HepG2 (cell line): ENCODE data around the gene KIAA1217. TPM values are rescaled to one million over a fixed set of nuclear protein-coding genes. Genes with fewer than 3 reads are reported as not detected.

Experiments used
- ATAC-seq: fragments of 200-7000 bp; cut with Tn5 transposase; 3 replicates; pipeline ENCODE4 v1.9.1; 2020; ENCODE audit warnings: mild to moderate bottlenecking, moderate library complexity
- BruUV-seq: library from RNA; stranded (reverse); fragments of 400-500 nt; replicated peaks from 2 replicates; lab custom pipeline; 2021; lab: Mats Ljungman, UMichigan
- CTCF ChIA-PET: fragments of 300-600 bp; formaldehyde crosslinking; extraction: SDS; loops from one replicate; lab custom pipeline; 2021; ENCODE audit warnings: low total read pairs, inconsistent platforms, low intra/inter-chr PET ratio; lab: Yijun Ruan, JAX
- POLR2A ChIA-PET: fragments of 350-600 bp; sonication (Branson Sonifier 250); formaldehyde crosslinking; loops from one replicate; lab custom pipeline; 2020; ENCODE audit warnings: antibody characterized with exemption, inconsistent platforms; lab: Yijun Ruan, JAX
- DNase-seq: peaks from one replicate; pipeline ENCODE4 v3.0.0-alpha.2; 2015; ENCODE audit warnings: low spot score
- FAIRE-seq: peaks from 3 replicates; lab custom pipeline; 2011; peaks lifted over from hg19 to GRCh38; lab: Jason Lieb, UNC
- H2AFZ ChIP-seq: one replicate; pipeline ENCODE4 v1.6.1; 2011; ENCODE audit warnings: low read length, inconsistent platforms
- H3K27ac ChIP-seq: fragments of 300-600 bp; 3 replicates; pipeline ENCODE4 v1.8.0; 2011; ENCODE audit warnings: mixed run types, mild to moderate bottlenecking, mixed read lengths, low read length, inconsistent platforms; ENCODE audit not compliant: insufficient read depth; ENCODE audit errors: extremely low read length
- H3K27me3 ChIP-seq, 2 experiments: fragments of 200-600 bp in 1 of 2; 2 replicates in 1 of 2; 3 replicates in 1 of 2; pipeline versions ENCODE4 v1.6.0 to v1.8.0; 2011; ENCODE audit warnings: low read length in 2 of 2, mild to moderate bottlenecking in 2 of 2, moderate library complexity in 2 of 2, inconsistent platforms in 1 of 2; ENCODE audit not compliant: insufficient read depth in 2 of 2, control insufficient read depth in 1 of 2
- H3K36me3 ChIP-seq, 2 experiments: fragments of 200-600 bp in 1 of 2; replicated peaks in 1 of 2; 2 replicates in 1 of 2; 3 replicates in 1 of 2; pipeline versions ENCODE4 v1.5.1 to v1.8.0; 2011; ENCODE audit warnings: low read length in 2 of 2, inconsistent platforms in 1 of 2; ENCODE audit not compliant: insufficient read depth in 2 of 2, control insufficient read depth in 1 of 2
- H3K4me1 ChIP-seq: 2 replicates; pipeline ENCODE4 v1.5.1; 2012; ENCODE audit warnings: low read length, inconsistent platforms; ENCODE audit not compliant: insufficient read depth
- H3K4me2 ChIP-seq: 2 replicates; pipeline ENCODE4 v1.6.0; 2011; ENCODE audit warnings: low read depth, low read length, inconsistent platforms
- H3K4me3 ChIP-seq, 3 experiments: fragments of 200-600 bp in 1 of 3; sonication (generic), shearing (Covaris generic) in 1 of 3; replicated peaks in 1 of 3; 2 replicates each; pipeline ENCODE4 v1.5.1; 2011 to 2016; ENCODE audit warnings: low read length in 3 of 3, inconsistent platforms in 2 of 3, low read depth in 2 of 3, mild to moderate bottlenecking in 2 of 3, control low read depth in 1 of 3, mixed read lengths in 1 of 3; ENCODE audit not compliant: insufficient read depth in 1 of 3
- H3K79me2 ChIP-seq: one replicate; pipeline ENCODE4 v1.6.1; 2011; ENCODE audit warnings: low read length, inconsistent platforms; ENCODE audit not compliant: insufficient read depth
- H3K9ac ChIP-seq: 2 replicates; pipeline ENCODE4 v1.6.0; 2011; ENCODE audit warnings: mild to moderate bottlenecking, low read depth, low read length, inconsistent platforms; ENCODE audit not compliant: insufficient read depth
- H3K9me3 ChIP-seq: 2 replicates; pipeline ENCODE4 v1.5.1; 2012; ENCODE audit warnings: mild to moderate bottlenecking, low read length
- H4K20me1 ChIP-seq: 2 replicates; pipeline ENCODE4 v1.6.0; 2011; ENCODE audit warnings: inconsistent platforms, mild to moderate bottlenecking, low read length, moderate library complexity; ENCODE audit not compliant: insufficient read depth
- CC2D1A ChIP-seq: sonication (generic); formaldehyde crosslinking; IDR thresholded peaks from 2 replicates; pipeline ENCODE4 v1.8.1; 2023; ENCODE audit warnings: mild to moderate bottlenecking, missing genetic modification reagents
- GABPA ChIP-seq, 2 experiments: IDR thresholded peaks; 2 replicates each; pipeline ENCODE4 v1.6.1; 2011 to 2016; ENCODE audit warnings: low read depth in 2 of 2, low read length in 1 of 2, missing biosample characterization in 1 of 2, missing genetic modification characterization in 1 of 2
- HOXA9 ChIP-seq: sonication (generic); formaldehyde crosslinking; IDR thresholded peaks from 2 replicates; pipeline ENCODE4 v1.8.1; 2022; ENCODE audit warnings: missing genetic modification reagents, mild to moderate bottlenecking, moderate library complexity, borderline replicate concordance
- JARID2 ChIP-seq: sonication (generic); formaldehyde crosslinking; IDR thresholded peaks from 2 replicates; pipeline ENCODE4 v1.8.1; 2023; ENCODE audit warnings: missing genetic modification reagents, inconsistent platforms; ENCODE audit not compliant: insufficient replicate concordance
- KLF15 ChIP-seq: sonication (generic); formaldehyde crosslinking; IDR thresholded peaks from 2 replicates; pipeline ENCODE4 v1.8.1; 2023; ENCODE audit warnings: borderline replicate concordance, mild to moderate bottlenecking, inconsistent platforms, missing genetic modification reagents, mixed read lengths
- KLF6 ChIP-seq: IDR thresholded peaks from 2 replicates; pipeline ENCODE4 v1.8.0; 2016; ENCODE audit warnings: missing biosample characterization, missing genetic modification reagents
- NR2F2 ChIP-seq: IDR thresholded peaks from 2 replicates; pipeline ENCODE4 v1.6.1; 2012; ENCODE audit warnings: low read depth, inconsistent platforms, borderline replicate concordance
- TBX2 ChIP-seq: sonication (generic); formaldehyde crosslinking; IDR thresholded peaks from 2 replicates; pipeline ENCODE4 v1.5.0; 2020; ENCODE audit warnings: missing genetic modification reagents, mild to moderate bottlenecking, borderline replicate concordance
- TOE1 ChIP-seq: sonication (generic); formaldehyde crosslinking; IDR thresholded peaks from 2 replicates; pipeline ENCODE4 v1.4.0; 2020; ENCODE audit warnings: mild to moderate bottlenecking, missing genetic modification reagents
- U2AF2 ChIP-seq: fragments of 200-400 bp; formaldehyde crosslinking; IDR thresholded peaks from 2 replicates; pipeline ENCODE4 v1.6.1; 2017; ENCODE audit warnings: low read depth, mild to moderate bottlenecking, low read length
- ZFP37 ChIP-seq: sonication (generic); formaldehyde crosslinking; IDR thresholded peaks from 2 replicates; pipeline ENCODE4 v1.4.0; 2020; ENCODE audit warnings: missing genetic modification reagents, borderline replicate concordance
- ZNF660 ChIP-seq: sonication (generic); formaldehyde crosslinking; IDR thresholded peaks from 2 replicates; pipeline ENCODE4 v1.5.1; 2020; ENCODE audit warnings: mild to moderate bottlenecking, low read depth, missing genetic modification reagents, borderline replicate concordance
- ZNF839 ChIP-seq: sonication (generic); formaldehyde crosslinking; IDR thresholded peaks from 2 replicates; pipeline ENCODE4 v1.4.0; 2020; ENCODE audit warnings: missing genetic modification reagents, mild to moderate bottlenecking, borderline replicate concordance
- ZSCAN20 ChIP-seq: sonication (generic); formaldehyde crosslinking; IDR thresholded peaks from 2 replicates; pipeline ENCODE4 v1.4.0; 2020; ENCODE audit warnings: missing genetic modification reagents, mild to moderate bottlenecking, borderline replicate concordance
- ZSCAN31 ChIP-seq: sonication (generic); formaldehyde crosslinking; IDR thresholded peaks from 2 replicates; pipeline ENCODE4 v1.5.0; 2020; ENCODE audit warnings: low read depth, mild to moderate bottlenecking, missing genetic modification reagents
- whole genome bisulfite sequencing: methylation state at CpG from one replicate; pipeline ENCODE4 v1.1.6; 2017; ENCODE audit warnings: low lambda C conversion rate; 5-methylcytosine and 5-hydroxymethylcytosine counted together
- in situ Hi-C: cut with HindIII; loops from 2 replicates; pipeline ENCODE4 v1.10.0; 2017; ENCODE audit warnings: low pct_unique_long_range_greater_than_20kb; ENCODE audit not compliant: extremely low pct_ligation_motif_present
- intact Hi-C: fragments of 100-400 bp; cut with micrococcal nuclease; formaldehyde crosslinking; loops from one replicate; pipeline ENCODE4 v1.10.0; 2022; ENCODE audit not compliant: unreplicated experiment
- polyA plus RNA-seq, 8 experiments: library from polyadenylated mRNA; depleted of rRNA in 3 of 8; stranded (reverse) in 7 of 8; unstranded in 1 of 8; fragments of >200 nt; fragmentation: Illumina TruSeq in 4 of 8; extraction: Trizol in 4 of 8; gene quantifications; 2 replicates each; pipeline versions ENCODE4 v1.2.1 to v1.2.3, GENCODE V29; 2011 to 2016; ENCODE audit warnings: low read depth in 4 of 8, missing spikeins in 1 of 8, mixed read lengths in 1 of 8; ENCODE audit not compliant: insufficient read depth in 1 of 8
- total RNA-seq, 5 experiments: library from RNA; depleted of rRNA; stranded (reverse); fragments of >200 nt; fragmentation: Illumina TruSeq; extraction: Trizol; gene quantifications; 2 replicates each; pipeline ENCODE4 v1.2.3, GENCODE V29; 2016; ENCODE audit warnings: low read depth in 1 of 5

The KIAA1217 gene
- total and polyA plus RNA-seq, 2 of the 13 experiments (the other 11 are each of a cell fraction or from before 2014, with no cell fraction given) = 4.6 to 10.9 TPM

- Histone ChIP-seq H3K79me2 (no peaks in the 10 kb centered on the region), H3K36me3 (peaks cover 2 to 3% of the 10 kb centered on the region in 2 experiments; a peak in 2 of 5 replicates), H3K27ac (no peak overlapping the region), H3K27me3 (no peaks in the 10 kb centered on the region), H2AFZ (no peak overlapping the region), H3K9ac (no peak overlapping the region), H3K9me3 (no peaks in the 10 kb centered on the region), H3K4me3 (no peak overlapping the region), H3K4me2 (no peak overlapping the region), H4K20me1 (no peaks in the 10 kb centered on the region), H3K4me1 (no peaks in the 10 kb centered on the region)
- WGBS = 96% methylated on average over 4 of the region's 4 CpGs
- DNase-seq (no peak), ATAC-seq (no peak), FAIRE-seq (no peak)
- ChIA-PET POLR2A (no interaction called here), CTCF (no interaction called here)
- intact Hi-C loops = no loop called here
- in situ Hi-C loops = no loop called here
- BruUV-seq = no TSS peak
- TF ChIP-seq ZSCAN20 (CRISPR knock-in tag) (no peak), HOXA9 (CRISPR knock-in tag) (no peak), NR2F2 (no peak), KLF6 (no peak), ZNF660 (CRISPR knock-in tag) (no peak), ZFP37 (CRISPR knock-in tag) (no peak), JARID2 (CRISPR knock-in tag) (no peak), ZNF839 (no peak)
Measured at GRCh38 chr10:24451325-24451820, 242.4 kb downstream of the KIAA1217 start.

GRCh38 chr10:24452030-24452429, 243.1 kb downstream of the KIAA1217 start:
- Histone ChIP-seq H3K27me3 (no peaks in the 10 kb centered on the region), H3K4me2 (no peak overlapping the region), H3K9ac (no peak overlapping the region), H3K4me3 (no peak overlapping the region), H3K27ac (no peak overlapping the region), H3K79me2 (no peaks in the 10 kb centered on the region), H4K20me1 (no peaks in the 10 kb centered on the region), H2AFZ (no peak overlapping the region), H3K9me3 (no peaks in the 10 kb centered on the region), H3K36me3 (peaks cover 2 to 3% of the 10 kb centered on the region in 2 experiments; a peak in 2 of 5 replicates), H3K4me1 (no peaks in the 10 kb centered on the region)
- ATAC-seq (no peak), FAIRE-seq (no peak), DNase-seq (no peak)
- TF ChIP-seq CC2D1A (CRISPR knock-in tag) (no peak), TOE1 (no peak), KLF15 (CRISPR knock-in tag) (no peak), TBX2 (CRISPR knock-in tag) (no peak), ZSCAN31 (CRISPR knock-in tag) (no peak), U2AF2 (no peak), GABPA (IDR thresholded peaks at IDR 0.05; ENCODE audit: low read depth, low read length) (no peak), GABPA (CRISPR knock-in tag; IDR thresholded peaks at IDR 0.05; ENCODE audit: low read depth) (no peak)
- ChIA-PET POLR2A (no interaction called here), CTCF (no interaction called here)
- intact Hi-C loops = no loop called here
- 92% methylated on average over 8 of the region's 8 CpGs for WGBS
- no TSS peak for BruUV-seq
- in situ Hi-C loops = no loop called here
